ENCODE data around the gene PLXNA4.

The PLXNA4 gene

GRCh38 chr7:132225216-132226030 is 350.8 kb downstream of the PLXNA4 start:
- no peak for DNase-seq (ENCODE audit: low read depth in 4 of 4, low spot score in 1 of 4)

GRCh38 chr7:132221356-132221755 is 354.9 kb downstream of the PLXNA4 start:
- DNase-seq (ENCODE audit: low read depth in 4 of 4, low spot score in 1 of 4), result no peak

- no peak for DNase-seq (ENCODE audit: low read depth in 4 of 4, low spot score in 1 of 4)
These were observed 356.2 kb downstream of the PLXNA4 start for GRCh38 chr7:132220060-132220459.

GRCh38 chr7:132218876-132219275 is 357.4 kb downstream of the PLXNA4 start:
- DNase-seq (ENCODE audit: low read depth in 4 of 4, low spot score in 1 of 4), result no peak

- no peak for DNase-seq (ENCODE audit: low read depth in 4 of 4, low spot score in 1 of 4)
These were observed 359.3 kb downstream of the PLXNA4 start for GRCh38 chr7:132216847-132217525.

- DNase-seq (ENCODE audit: low read depth in 4 of 4, low spot score in 1 of 4), result no peak
These were observed 361.8 kb downstream of the PLXNA4 start for GRCh38 chr7:132214452-132214851.

GRCh38 chr7:132213583-132213982 is 362.7 kb downstream of the PLXNA4 start:
- no peak for DNase-seq (ENCODE audit: low read depth in 4 of 4, low spot score in 1 of 4)

GRCh38 chr7:132211971-132212370 is 364.3 kb downstream of the PLXNA4 start:
- DNase-seq (ENCODE audit: low read depth in 4 of 4, low spot score in 1 of 4), result no peak

- DNase-seq (ENCODE audit: low read depth in 4 of 4, low spot score in 1 of 4), result no peak
These were observed 365.4 kb downstream of the PLXNA4 start for GRCh38 chr7:132210821-132211220.

GRCh38 chr7:132207782-132208181 is 368.5 kb downstream of the PLXNA4 start:
- no peak for DNase-seq (ENCODE audit: low read depth in 4 of 4, low spot score in 1 of 4)

- no peak for DNase-seq (ENCODE audit: low read depth in 4 of 4, low spot score in 1 of 4)
These were observed 369.1 kb downstream of the PLXNA4 start for GRCh38 chr7:132207211-132207610.

GRCh38 chr7:132206594-132206993 is 369.7 kb downstream of the PLXNA4 start:
- DNase-seq (ENCODE audit: low read depth in 4 of 4, low spot score in 1 of 4), result no peak

- DNase-seq (ENCODE audit: low read depth in 4 of 4, low spot score in 1 of 4), result no peak
These were observed 370.8 kb downstream of the PLXNA4 start for GRCh38 chr7:132205509-132205908.

GRCh38 chr7:132203021-132203420 is 373.2 kb downstream of the PLXNA4 start:
- DNase-seq (ENCODE audit: low read depth in 4 of 4, low spot score in 1 of 4), result no peak

GRCh38 chr7:132202541-132202940 is 373.7 kb downstream of the PLXNA4 start:
- no peak for DNase-seq (ENCODE audit: low read depth in 4 of 4, low spot score in 1 of 4)

- DNase-seq (ENCODE audit: low read depth in 4 of 4, low spot score in 1 of 4), result no peak
These were observed 376.1 kb downstream of the PLXNA4 start for GRCh38 chr7:132200141-132200540.

- DNase-seq (ENCODE audit: low read depth in 4 of 4, low spot score in 1 of 4), result no peak
These were observed 376.6 kb downstream of the PLXNA4 start for GRCh38 chr7:132199626-132200025.

GRCh38 chr7:132197772-132198171 is 378.5 kb downstream of the PLXNA4 start:
- no peak for DNase-seq (ENCODE audit: low read depth in 4 of 4, low spot score in 1 of 4)

GRCh38 chr7:132193898-132194297 is 382.4 kb downstream of the PLXNA4 start:
- DNase-seq (ENCODE audit: low read depth in 4 of 4, low spot score in 1 of 4), result no peak

- DNase-seq (ENCODE audit: low read depth in 4 of 4, low spot score in 1 of 4), result no peak
These were observed 383.5 kb downstream of the PLXNA4 start for GRCh38 chr7:132192809-132193208.

- DNase-seq (ENCODE audit: low read depth in 4 of 4, low spot score in 1 of 4), result no peak
These were observed 384.9 kb downstream of the PLXNA4 start for GRCh38 chr7:132191418-132191817.

- no peak for DNase-seq (ENCODE audit: low read depth in 4 of 4, low spot score in 1 of 4)
These were observed 385.6 kb downstream of the PLXNA4 start for GRCh38 chr7:132190683-132191082.

- DNase-seq (ENCODE audit: low read depth in 4 of 4, low spot score in 1 of 4), result no peak
These were observed 386.4 kb downstream of the PLXNA4 start for GRCh38 chr7:132189881-132190280.

All from stimulated activated CD4-positive, alpha-beta T cell treated with anti-CD3 and anti-CD28 coated beads, Interleukin-1b, Interleukin-23, amount 100 ng/mL, for 24 hours (primary cell).